ENCODE results near the gene TKT. TPM values are rescaled to one million over a fixed set of nuclear protein-coding genes. Genes with fewer than 3 reads are reported as not detected.

TKT gene
- total and polyA plus RNA-seq, 2 of the 13 experiments (the other 11 are each of a cell fraction or from before 2014, with no cell fraction given), result 150 to 238 TPM

GRCh38 chr3:53255775-53256703 lies at the start of gene TKT (continued):
- TF ChIP-seq, protein P1, sequence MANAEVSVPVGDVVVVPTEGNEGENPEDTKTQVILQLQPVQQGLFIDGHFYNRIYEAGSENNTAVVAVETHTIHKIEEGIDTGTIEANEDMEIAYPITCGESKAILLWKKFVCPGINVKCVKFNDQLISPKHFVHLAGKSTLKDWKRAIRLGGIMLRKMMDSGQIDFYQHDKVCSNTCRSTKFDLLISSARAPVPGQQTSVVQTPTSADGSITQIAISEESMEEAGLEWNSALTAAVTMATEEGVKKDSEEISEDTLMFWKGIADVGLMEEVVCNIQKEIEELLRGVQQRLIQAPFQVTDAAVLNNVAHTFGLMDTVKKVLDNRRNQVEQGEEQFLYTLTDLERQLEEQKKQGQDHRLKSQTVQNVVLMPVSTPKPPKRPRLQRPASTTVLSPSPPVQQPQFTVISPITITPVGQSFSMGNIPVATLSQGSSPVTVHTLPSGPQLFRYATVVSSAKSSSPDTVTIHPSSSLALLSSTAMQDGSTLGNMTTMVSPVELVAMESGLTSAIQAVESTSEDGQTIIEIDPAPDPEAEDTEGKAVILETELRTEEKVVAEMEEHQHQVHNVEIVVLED (CRISPR knock-in tag; IDR thresholded peaks at IDR 0.05; ENCODE audit: borderline replicate concordance), result no peak
- TF ChIP-seq CEBPZ (IDR thresholded peaks at IDR 0.05; ENCODE audit: low read length) (no peak), POLR2A (IDR thresholded peaks at IDR 0.05; ENCODE audit: insufficient read depth in 1 of 2, low read depth in 2 of 2, low read length in 2 of 2) (peak; percentile 84 to 96), ZNF530 (CRISPR knock-in tag; IDR thresholded peaks at IDR 0.05; ENCODE audit: low read depth) (no peak), ATM (IDR thresholded peaks at IDR 0.05; ENCODE audit: borderline replicate concordance) (no peak), NRL (CRISPR knock-in tag; IDR thresholded peaks at IDR 0.05; ENCODE audit: borderline replicate concordance) (no peak), ZBTB37 (CRISPR knock-in tag; IDR thresholded peaks at IDR 0.05) (no peak), ZNF3 (CRISPR knock-in tag; IDR thresholded peaks at IDR 0.05) (peak; percentile 67; the same call in 1 of the 2 replicates), ZNF782 (CRISPR knock-in tag; IDR thresholded peaks at IDR 0.05; ENCODE audit: borderline replicate concordance) (no peak), NFIC (IDR thresholded peaks at IDR 0.05; ENCODE audit: low read length) (no peak), ZNF335 (CRISPR knock-in tag; IDR thresholded peaks at IDR 0.05) (no peak), ZNF550 (CRISPR knock-in tag; IDR thresholded peaks at IDR 0.05; ENCODE audit: borderline replicate concordance) (no peak), GATAD1 (CRISPR knock-in tag; IDR thresholded peaks at IDR 0.05) (no peak), FOXO4 (CRISPR knock-in tag; conservative IDR thresholded peaks at IDR 0.05) (no peak), ZNF788 (CRISPR knock-in tag; IDR thresholded peaks at IDR 0.05; ENCODE audit: borderline replicate concordance) (peak; percentile 26; the same call in 1 of the 2 replicates), CEBPG (CRISPR knock-in tag; IDR thresholded peaks at IDR 0.05) (no peak)
